C4-2B (cell line): Measurements from ENCODE around the gene ABCB4.

Source experiments
- ZFX ChIP-seq: fragments of 450-650 bp; IDR thresholded peaks from 2 replicates; pipeline ENCODE4 v1.6.1; 2017
- TF ChIP-seq, protein P1 (sequence below): fragments of 450-650 bp; conservative IDR thresholded peaks from 2 replicates; pipeline ENCODE4 v1.5.1; 2017; ENCODE audit warnings: mild to moderate bottlenecking

- TF ChIP-seq, protein P1, sequence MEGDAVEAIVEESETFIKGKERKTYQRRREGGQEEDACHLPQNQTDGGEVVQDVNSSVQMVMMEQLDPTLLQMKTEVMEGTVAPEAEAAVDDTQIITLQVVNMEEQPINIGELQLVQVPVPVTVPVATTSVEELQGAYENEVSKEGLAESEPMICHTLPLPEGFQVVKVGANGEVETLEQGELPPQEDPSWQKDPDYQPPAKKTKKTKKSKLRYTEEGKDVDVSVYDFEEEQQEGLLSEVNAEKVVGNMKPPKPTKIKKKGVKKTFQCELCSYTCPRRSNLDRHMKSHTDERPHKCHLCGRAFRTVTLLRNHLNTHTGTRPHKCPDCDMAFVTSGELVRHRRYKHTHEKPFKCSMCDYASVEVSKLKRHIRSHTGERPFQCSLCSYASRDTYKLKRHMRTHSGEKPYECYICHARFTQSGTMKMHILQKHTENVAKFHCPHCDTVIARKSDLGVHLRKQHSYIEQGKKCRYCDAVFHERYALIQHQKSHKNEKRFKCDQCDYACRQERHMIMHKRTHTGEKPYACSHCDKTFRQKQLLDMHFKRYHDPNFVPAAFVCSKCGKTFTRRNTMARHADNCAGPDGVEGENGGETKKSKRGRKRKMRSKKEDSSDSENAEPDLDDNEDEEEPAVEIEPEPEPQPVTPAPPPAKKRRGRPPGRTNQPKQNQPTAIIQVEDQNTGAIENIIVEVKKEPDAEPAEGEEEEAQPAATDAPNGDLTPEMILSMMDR: no peak
- TF ChIP-seq ZFX: no peak
These were observed 120.7 kb downstream of the ABCB4 start for GRCh38 chr7:87354749-87355148.
